GM23338 (cell line): ENCODE results near the gene CYB5R3. TPM values are rescaled to one million over a fixed set of nuclear protein-coding genes. Genes with fewer than 3 reads are reported as not detected.

Experiments
- ATAC-seq: fragments of 200-7000 bp; cut with Tn5 transposase; 3 replicates; pipeline ENCODE4 v1.9.1; 2020
- DNase-seq: peaks from one replicate; pipeline ENCODE4 v3.0.0-alpha.2; 2015; ENCODE audit warnings: low spot score
- H2AFZ ChIP-seq: fragments of 200-600 bp; sonication (generic); 2 replicates; pipeline ENCODE4 v1.8.0; 2016; ENCODE audit warnings: antibody characterized with exemption, mild to moderate bottlenecking, moderate library complexity
- H3F3A ChIP-seq: fragments of 200-600 bp; sonication (generic); replicated peaks from 2 replicates; pipeline ENCODE4 v1.8.0; 2017; ENCODE audit warnings: antibody characterized with exemption, mixed run types, low read depth
- H3K27ac ChIP-seq: fragments of 200-600 bp; sonication (generic); 2 replicates; pipeline ENCODE4 v1.6.1; 2016; ENCODE audit warnings: low read depth
- H3K27me3 ChIP-seq: fragments of 200-600 bp; sonication (generic); 2 replicates; pipeline ENCODE4 v1.8.0; 2016; ENCODE audit warnings: mild to moderate bottlenecking, mixed run types, moderate library complexity; ENCODE audit not compliant: insufficient read depth
- H3K36me3 ChIP-seq: fragments of 200-600 bp; sonication (generic); 2 replicates; pipeline ENCODE4 v1.8.0; 2016; ENCODE audit warnings: mild to moderate bottlenecking; ENCODE audit not compliant: insufficient read depth
- H3K4me1 ChIP-seq: fragments of 200-600 bp; sonication (generic); 2 replicates; pipeline ENCODE4 v1.8.0; 2016; ENCODE audit warnings: mild to moderate bottlenecking, moderate library complexity; ENCODE audit not compliant: insufficient read depth
- H3K4me2 ChIP-seq: fragments of 200-600 bp; sonication (generic); 2 replicates; pipeline ENCODE4 v1.7.1; 2017; ENCODE audit warnings: mixed run types
- H3K4me3 ChIP-seq: fragments of 200-600 bp; sonication (generic); 2 replicates; pipeline ENCODE4 v1.6.1; 2016; ENCODE audit warnings: mixed run types
- H3K79me2 ChIP-seq: fragments of 200-600 bp; sonication (generic); replicated peaks from 2 replicates; pipeline ENCODE4 v1.8.0; 2017; ENCODE audit warnings: mild to moderate bottlenecking; ENCODE audit not compliant: insufficient read depth
- H3K9me2 ChIP-seq: fragments of 200-600 bp; sonication (generic); 2 replicates; pipeline ENCODE4 v1.8.0; 2017; ENCODE audit not compliant: insufficient read depth
- H4K20me1 ChIP-seq: fragments of 200-600 bp; sonication (generic); replicated peaks from 2 replicates; pipeline ENCODE4 v1.8.0; 2017; ENCODE audit warnings: mild to moderate bottlenecking; ENCODE audit not compliant: insufficient read depth
- H3K27ac Mint-ChIP-seq: 2 replicates; pipeline ENCODE4 v1.8.0; 2020; ENCODE audit warnings: inconsistent platforms, mild to moderate bottlenecking, moderate library complexity, mixed read lengths
- H3K27me3 Mint-ChIP-seq: 3 replicates; pipeline ENCODE4 v1.8.0; 2022; ENCODE audit warnings: low read depth, mild to moderate bottlenecking, moderate library complexity, mixed read lengths, inconsistent platforms; ENCODE audit not compliant: insufficient read depth, poor library complexity
- H3K36me3 Mint-ChIP-seq: 3 replicates; pipeline ENCODE4 v1.8.0; 2021; ENCODE audit warnings: low read depth, mild to moderate bottlenecking, inconsistent platforms, moderate library complexity, mixed read lengths
- H3K4me1 Mint-ChIP-seq: 3 replicates; pipeline ENCODE4 v1.8.0; 2020; ENCODE audit warnings: mild to moderate bottlenecking, inconsistent platforms, mixed read lengths
- H3K4me3 Mint-ChIP-seq: 3 replicates; pipeline ENCODE4 v1.8.0; 2021; ENCODE audit warnings: moderate library complexity, mild to moderate bottlenecking, inconsistent platforms, mixed read lengths
- H3K9me3 Mint-ChIP-seq: 3 replicates; pipeline ENCODE4 v1.8.0; 2020; ENCODE audit warnings: moderate library complexity, mild to moderate bottlenecking, inconsistent platforms, mixed read lengths
- CTCF ChIP-seq, 2 experiments: fragments of 200-600 bp in 1 of 2; sonication (generic) in 1 of 2; conservative IDR thresholded peaks; 2 replicates each; pipeline versions ENCODE4 v1.5.1 to v1.6.1; 2016 to 2017; ENCODE audit warnings: antibody characterized with exemption in 2 of 2, low read depth in 2 of 2, mild to moderate bottlenecking in 2 of 2, moderate library complexity in 1 of 2
- EZH2phosphoT487 ChIP-seq: fragments of 200-600 bp; sonication (generic); IDR thresholded peaks from one replicate; pipeline ENCODE4 v1.8.1; 2018; ENCODE audit warnings: antibody characterized with exemption; ENCODE audit not compliant: unreplicated experiment
- JUNB ChIP-seq: IDR thresholded peaks from one replicate; pipeline ENCODE4 v1.6.1; 2016; ENCODE audit warnings: antibody characterized with exemption; ENCODE audit not compliant: unreplicated experiment
- NANOG ChIP-seq: IDR thresholded peaks from 2 replicates; pipeline ENCODE4 v1.6.1; 2016; ENCODE audit warnings: antibody characterized with exemption, borderline replicate concordance
- POLR2AphosphoS5 ChIP-seq: IDR thresholded peaks from 2 replicates; pipeline ENCODE4 v1.6.1; 2016; ENCODE audit warnings: antibody characterized with exemption, low read depth
- STAT1 ChIP-seq: IDR thresholded peaks from one replicate; pipeline ENCODE4 v1.6.1; 2016; ENCODE audit warnings: antibody characterized with exemption; ENCODE audit not compliant: unreplicated experiment
- ZNF114 ChIP-seq: fragments of 250-450 bp; sonication (Bioruptor Pico); IDR thresholded peaks from 2 replicates; pipeline ENCODE4 v1.5.0; 2020; ENCODE audit warnings: mild to moderate bottlenecking, moderate library complexity
- ZNF331 ChIP-seq: fragments of 250-450 bp; sonication (Bioruptor Pico); IDR thresholded peaks from 2 replicates; pipeline ENCODE4 v1.5.0; 2020; ENCODE audit warnings: low read depth, mild to moderate bottlenecking, moderate library complexity
- ZNF462 ChIP-seq: fragments of 250-450 bp; sonication (Bioruptor Pico); IDR thresholded peaks from 2 replicates; pipeline ENCODE4 v1.5.0; 2020; ENCODE audit warnings: mild to moderate bottlenecking, moderate library complexity
- polyA plus RNA-seq: library from polyadenylated mRNA; unstranded; fragments of >200 nt; fragmentation: Nextera tagmentation; extraction: Ambion mirVana; gene quantifications from 2 replicates; pipeline ENCODE4 v1.2.1, GENCODE V29; 2016
- total RNA-seq: library from RNA; depleted of rRNA; stranded (reverse); fragments of >200 nt; shearing (Covaris generic); gene quantifications from 2 replicates; pipeline ENCODE4 v1.2.3, GENCODE V29; 2014
- TF ChIP-seq, protein P1 (sequence below): IDR thresholded peaks from one replicate; pipeline ENCODE4 v1.6.1; 2018; ENCODE audit warnings: antibody characterized with exemption; ENCODE audit not compliant: unreplicated experiment
- TF ChIP-seq, protein P2 (sequence below): IDR thresholded peaks from 2 replicates; pipeline ENCODE4 v1.6.1; 2016; ENCODE audit warnings: antibody characterized with exemption

CYB5R3 gene
- total and polyA plus RNA-seq, 2 experiments from 2014 or later = 76.2 to 76.9 TPM

- no peak overlapping the region for H3K4me2 ChIP-seq
- TF ChIP-seq JUNB = no peak
- TF ChIP-seq CTCF (conservative IDR thresholded peaks at IDR 0.05; ENCODE audit: low read depth in 2 of 2) = no peak
- no peak for TF ChIP-seq ZNF331 (CRISPR knock-in tag)
- TF ChIP-seq, protein P1, sequence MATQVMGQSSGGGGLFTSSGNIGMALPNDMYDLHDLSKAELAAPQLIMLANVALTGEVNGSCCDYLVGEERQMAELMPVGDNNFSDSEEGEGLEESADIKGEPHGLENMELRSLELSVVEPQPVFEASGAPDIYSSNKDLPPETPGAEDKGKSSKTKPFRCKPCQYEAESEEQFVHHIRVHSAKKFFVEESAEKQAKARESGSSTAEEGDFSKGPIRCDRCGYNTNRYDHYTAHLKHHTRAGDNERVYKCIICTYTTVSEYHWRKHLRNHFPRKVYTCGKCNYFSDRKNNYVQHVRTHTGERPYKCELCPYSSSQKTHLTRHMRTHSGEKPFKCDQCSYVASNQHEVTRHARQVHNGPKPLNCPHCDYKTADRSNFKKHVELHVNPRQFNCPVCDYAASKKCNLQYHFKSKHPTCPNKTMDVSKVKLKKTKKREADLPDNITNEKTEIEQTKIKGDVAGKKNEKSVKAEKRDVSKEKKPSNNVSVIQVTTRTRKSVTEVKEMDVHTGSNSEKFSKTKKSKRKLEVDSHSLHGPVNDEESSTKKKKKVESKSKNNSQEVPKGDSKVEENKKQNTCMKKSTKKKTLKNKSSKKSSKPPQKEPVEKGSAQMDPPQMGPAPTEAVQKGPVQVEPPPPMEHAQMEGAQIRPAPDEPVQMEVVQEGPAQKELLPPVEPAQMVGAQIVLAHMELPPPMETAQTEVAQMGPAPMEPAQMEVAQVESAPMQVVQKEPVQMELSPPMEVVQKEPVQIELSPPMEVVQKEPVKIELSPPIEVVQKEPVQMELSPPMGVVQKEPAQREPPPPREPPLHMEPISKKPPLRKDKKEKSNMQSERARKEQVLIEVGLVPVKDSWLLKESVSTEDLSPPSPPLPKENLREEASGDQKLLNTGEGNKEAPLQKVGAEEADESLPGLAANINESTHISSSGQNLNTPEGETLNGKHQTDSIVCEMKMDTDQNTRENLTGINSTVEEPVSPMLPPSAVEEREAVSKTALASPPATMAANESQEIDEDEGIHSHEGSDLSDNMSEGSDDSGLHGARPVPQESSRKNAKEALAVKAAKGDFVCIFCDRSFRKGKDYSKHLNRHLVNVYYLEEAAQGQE = no peak
- no peak for TF ChIP-seq NANOG
- TF ChIP-seq, protein P2, sequence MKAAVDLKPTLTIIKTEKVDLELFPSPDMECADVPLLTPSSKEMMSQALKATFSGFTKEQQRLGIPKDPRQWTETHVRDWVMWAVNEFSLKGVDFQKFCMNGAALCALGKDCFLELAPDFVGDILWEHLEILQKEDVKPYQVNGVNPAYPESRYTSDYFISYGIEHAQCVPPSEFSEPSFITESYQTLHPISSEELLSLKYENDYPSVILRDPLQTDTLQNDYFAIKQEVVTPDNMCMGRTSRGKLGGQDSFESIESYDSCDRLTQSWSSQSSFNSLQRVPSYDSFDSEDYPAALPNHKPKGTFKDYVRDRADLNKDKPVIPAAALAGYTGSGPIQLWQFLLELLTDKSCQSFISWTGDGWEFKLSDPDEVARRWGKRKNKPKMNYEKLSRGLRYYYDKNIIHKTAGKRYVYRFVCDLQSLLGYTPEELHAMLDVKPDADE = no peak
- TF ChIP-seq EZH2phosphoT487 = no peak
- TF ChIP-seq ZNF114 (CRISPR knock-in tag) = no peak
- no peak for TF ChIP-seq POLR2AphosphoS5
- no peak for TF ChIP-seq STAT1
- TF ChIP-seq ZNF462 (CRISPR knock-in tag) = no peak
- no peaks in the 10 kb centered on the region for H3K27me3 ChIP-seq
- no peaks in the 10 kb centered on the region for H4K20me1 ChIP-seq
- no peak overlapping the region for H2AFZ ChIP-seq
- DNase-seq (no peak), ATAC-seq (no peak)
- no peak overlapping the region for H3K27ac ChIP-seq
- peaks cover 13% of the 10 kb centered on the region for H3K27me3 Mint-ChIP-seq
- no peak overlapping the region for H3K4me3 ChIP-seq
- H3K4me1 Mint-ChIP-seq = no peaks in the 10 kb centered on the region
- peaks cover 5% of the 10 kb centered on the region; the same call in 1 of the 2 replicates for H3K36me3 ChIP-seq
- no peaks in the 10 kb centered on the region for H3F3A ChIP-seq
- peaks cover 32% of the 10 kb centered on the region for H3K36me3 Mint-ChIP-seq
- no peak overlapping the region for H3K27ac Mint-ChIP-seq
- H3K79me2 ChIP-seq = no peaks in the 10 kb centered on the region
- no peak overlapping the region for H3K4me3 Mint-ChIP-seq
- H3K9me2 ChIP-seq = no peaks in the 10 kb centered on the region
- no peaks in the 10 kb centered on the region for H3K9me3 Mint-ChIP-seq
- no peaks in the 10 kb centered on the region for H3K4me1 ChIP-seq
Observed at GRCh38 chr22:42630901-42631602, 18.1 kb downstream of the CYB5R3 start.
